ENCODE data around the gene ANKRD6.

DNA sequence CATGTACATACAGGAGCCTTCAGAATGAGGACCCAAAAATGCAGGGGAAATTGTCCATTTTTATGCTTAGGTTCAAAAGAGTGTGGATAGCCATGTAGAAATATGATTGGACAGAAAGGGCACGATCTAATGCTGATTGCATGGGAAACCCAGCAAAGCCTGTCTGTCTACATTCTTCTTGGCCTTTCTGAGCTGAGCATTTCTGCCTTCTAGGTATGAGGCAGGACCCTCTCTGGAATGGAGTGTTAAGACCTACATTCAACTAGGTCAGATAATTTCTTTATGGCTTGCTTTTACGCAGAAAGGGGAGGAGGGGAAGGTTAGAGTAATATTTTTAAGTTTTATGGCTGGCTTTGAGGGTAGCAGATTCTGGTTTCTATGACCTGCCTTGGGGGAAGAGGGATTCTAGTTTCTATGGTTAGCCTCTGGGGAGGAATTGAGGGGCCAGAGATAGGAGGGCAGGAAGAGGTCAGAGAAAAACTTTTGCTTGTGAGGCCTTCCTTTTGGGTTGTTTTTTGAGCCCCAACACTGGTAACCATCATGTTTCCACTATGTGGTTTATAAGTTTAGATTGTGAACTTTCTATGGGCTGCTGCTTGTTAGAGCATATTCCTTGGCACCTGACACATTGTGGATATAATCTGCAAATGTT lies 142.1 kb downstream of the ANKRD6 start:
- TF ChIP-seq, protein P1, sequence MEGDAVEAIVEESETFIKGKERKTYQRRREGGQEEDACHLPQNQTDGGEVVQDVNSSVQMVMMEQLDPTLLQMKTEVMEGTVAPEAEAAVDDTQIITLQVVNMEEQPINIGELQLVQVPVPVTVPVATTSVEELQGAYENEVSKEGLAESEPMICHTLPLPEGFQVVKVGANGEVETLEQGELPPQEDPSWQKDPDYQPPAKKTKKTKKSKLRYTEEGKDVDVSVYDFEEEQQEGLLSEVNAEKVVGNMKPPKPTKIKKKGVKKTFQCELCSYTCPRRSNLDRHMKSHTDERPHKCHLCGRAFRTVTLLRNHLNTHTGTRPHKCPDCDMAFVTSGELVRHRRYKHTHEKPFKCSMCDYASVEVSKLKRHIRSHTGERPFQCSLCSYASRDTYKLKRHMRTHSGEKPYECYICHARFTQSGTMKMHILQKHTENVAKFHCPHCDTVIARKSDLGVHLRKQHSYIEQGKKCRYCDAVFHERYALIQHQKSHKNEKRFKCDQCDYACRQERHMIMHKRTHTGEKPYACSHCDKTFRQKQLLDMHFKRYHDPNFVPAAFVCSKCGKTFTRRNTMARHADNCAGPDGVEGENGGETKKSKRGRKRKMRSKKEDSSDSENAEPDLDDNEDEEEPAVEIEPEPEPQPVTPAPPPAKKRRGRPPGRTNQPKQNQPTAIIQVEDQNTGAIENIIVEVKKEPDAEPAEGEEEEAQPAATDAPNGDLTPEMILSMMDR (IDR thresholded peaks at IDR 0.05), result no peak
- TF ChIP-seq POLR2A (IDR thresholded peaks at IDR 0.05), result no peak

Measured in heart left ventricle (tissue), 13 donors.